Measurements from ENCODE around the gene CEACAM21. TPM values are rescaled to one million over a fixed set of nuclear protein-coding genes. Genes with fewer than 3 reads are reported as not detected.

Gene CEACAM21
- total RNA-seq, 1 experiment from 2014 or later, result not detected

GRCh38 chr19:41621226-41621625, 45.3 kb downstream of the CEACAM21 start:
- peaks cover 2% of the 10 kb centered on the region for H3K27me3 Mint-ChIP-seq (ENCODE audit: low read depth)
- Histone ChIP-seq H2BK5ac (ENCODE audit: insufficient read length, low read length) (no peak overlapping the region), H4K8ac (replicated peaks; ENCODE audit: insufficient read length, low read depth, low read length) (no peak overlapping the region), H3K18ac (ENCODE audit: insufficient read length, low read depth, low read length) (no peak overlapping the region), H3K56ac (ENCODE audit: insufficient read length, low read depth, low read length) (no peak overlapping the region), H3K9me3 (ENCODE audit: control insufficient read depth, low read depth, low read length) (peaks cover 71% of the 10 kb centered on the region), H2BK15ac (ENCODE audit: low read depth, low read length) (no peak overlapping the region), H3K27ac (ENCODE audit: insufficient read length, low read depth, low read length) (no peak overlapping the region), H4K20me1 (ENCODE audit: control insufficient read depth, insufficient read depth, insufficient read length) (no peaks in the 10 kb centered on the region), H2AK5ac (ENCODE audit: insufficient read length, low read length) (no peak overlapping the region), H3K4ac (ENCODE audit: low read depth, low read length) (no peak overlapping the region), H3K14ac (ENCODE audit: insufficient read depth, low read length) (no peak overlapping the region), H3T11ph (ENCODE audit: low read length) (no peak overlapping the region), H2BK20ac (ENCODE audit: low read depth, low read length, poor library complexity, severe bottlenecking) (no peak overlapping the region), H3K23me2 (ENCODE audit: insufficient read length, low read depth, low read length, poor library complexity, severe bottlenecking) (no peaks in the 10 kb centered on the region), H3K79me1 (ENCODE audit: insufficient read depth, low read depth, low read length, poor library complexity, severe bottlenecking) (no peaks in the 10 kb centered on the region), H4K5ac (ENCODE audit: insufficient read length, low read depth, low read length) (no peak overlapping the region), H3K4me1 (ENCODE audit: insufficient read depth, low read length) (no peaks in the 10 kb centered on the region), H3K23ac (ENCODE audit: insufficient read length, low read depth, low read length) (no peak overlapping the region), H3K79me2 (ENCODE audit: insufficient read depth, low read length) (no peaks in the 10 kb centered on the region), H2AFZ (ENCODE audit: low read length) (no peak overlapping the region), H2BK120ac (ENCODE audit: low read depth, low read length, poor library complexity, severe bottlenecking) (no peak overlapping the region), H3K27me3 (ENCODE audit: insufficient read depth, low read length) (no peaks in the 10 kb centered on the region; the same call in 1 of the 2 replicates), H3K9ac (ENCODE audit: extremely low read depth, insufficient read length, low read length) (no peak overlapping the region), H4K91ac (ENCODE audit: insufficient read length, low read depth, low read length) (no peak overlapping the region), H2BK12ac (ENCODE audit: insufficient read length, low read depth, low read length) (no peak overlapping the region), H3K4me2 (ENCODE audit: insufficient read depth, insufficient read length, low read length) (no peak overlapping the region)
- DNase-seq, result peak; percentile 8
- TF ChIP-seq CTCF (conservative IDR thresholded peaks at IDR 0.05), result no peak
- H3K4me1 Mint-ChIP-seq, result no peaks in the 10 kb centered on the region
- no peak overlapping the region for H3K4me3 Mint-ChIP-seq
- WGBS (ENCODE audit: extremely low coverage, insufficient read length, low lambda C conversion rate), result no CpG with 5 or more reads among the region's 4 CpGs
- H3K36me3 Mint-ChIP-seq (ENCODE audit: insufficient read depth in 1 of 3, low read depth in 3 of 3), result peaks cover 3 to 20% (median 11%) of the 10 kb centered on the region in 3 experiments; a peak in 5 of 7 replicates
- no peak overlapping the region for H3K27ac Mint-ChIP-seq
- peaks cover 80 to 99% of the 10 kb centered on the region in 2 experiments for H3K9me3 Mint-ChIP-seq
